ENCODE results near the gene PERP. TPM values are rescaled to one million over a fixed set of nuclear protein-coding genes. Genes with fewer than 3 reads are reported as not detected.
"Not testable (repeated sequence)": the region's sequence is repeated elsewhere in the genome, so short reads cannot be mapped to it uniquely, and the experiment has no call there.

The PERP gene
- polyA plus RNA-seq, 2 of the 4 experiments (the other 2 are of a cell fraction): 48.3 to 67.2 TPM

DNA sequence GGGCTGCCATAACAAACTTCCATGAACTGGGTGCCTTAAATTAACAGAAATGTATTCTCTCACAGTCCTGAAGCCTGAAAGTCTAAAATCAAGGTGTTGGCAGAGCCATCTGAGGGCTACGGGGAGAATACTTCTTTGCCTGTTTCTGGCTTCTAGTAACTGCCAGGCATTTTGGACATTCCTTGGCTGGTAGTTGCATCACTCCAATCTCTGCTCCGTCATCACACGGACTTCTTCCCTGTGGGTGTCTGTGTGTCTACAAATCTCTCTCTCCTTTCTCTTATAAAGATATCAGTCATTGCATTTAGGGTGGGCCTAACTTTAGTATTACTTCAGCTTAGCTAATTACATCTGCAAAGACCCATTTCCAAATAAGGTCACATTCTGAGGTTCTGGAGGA lies 20.9 kb upstream of the PERP start (continued):
- no peak for TF ChIP-seq ZNF302 (CRISPR knock-in tag; IDR thresholded peaks at IDR 0.05)

DNA sequence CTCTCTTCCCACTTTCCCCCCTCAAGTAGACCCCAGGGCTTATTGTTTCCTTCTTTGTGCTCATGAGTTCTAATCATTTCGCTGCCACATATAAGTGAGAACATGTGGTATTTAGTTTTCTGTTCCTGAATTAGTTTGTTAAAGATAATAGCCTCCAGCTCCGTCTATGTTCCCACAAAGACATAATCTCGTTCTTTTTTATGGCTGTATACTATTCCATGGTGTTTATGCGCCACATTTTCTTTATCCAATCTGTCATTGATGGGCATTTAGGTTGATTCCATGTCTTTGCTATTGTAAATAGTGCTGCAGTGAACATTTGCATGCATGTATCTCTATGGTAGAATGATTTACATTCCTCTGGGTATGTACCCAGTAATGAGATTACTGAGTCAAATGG lies 16.9 kb upstream of the PERP start:
- no peak for DNase-seq (ENCODE audit: low read depth in 1 of 2, low spot score in 1 of 2)
- Histone ChIP-seq H3K4me1 (no peaks in the 10 kb centered on the region), H3K4me2 (no peak overlapping the region), H3K4me3 (no peak overlapping the region), H3K9me3 (no peaks in the 10 kb centered on the region), H3K27ac (no peak overlapping the region)
- WGBS (ENCODE audit: missing lambda C conversion rate): 13% methylated on average over 4 of the region's 4 CpGs
- FAIRE-seq: no peak
- no peak for ATAC-seq
- TF ChIP-seq CTCF (IDR thresholded peaks at IDR 0.05) (no peak), TFCP2L1 (CRISPR knock-in tag; IDR thresholded peaks at IDR 0.05) (no peak), RARB (CRISPR knock-in tag; IDR thresholded peaks at IDR 0.05) (no peak), JUN (IDR thresholded peaks at IDR 0.05) (no peak), FOXS1 (CRISPR knock-in tag; IDR thresholded peaks at IDR 0.05) (no peak), HEYL (CRISPR knock-in tag; IDR thresholded peaks at IDR 0.05) (no peak), CHD4 (IDR thresholded peaks at IDR 0.05; ENCODE audit: borderline replicate concordance) (no peak), ESRRA (IDR thresholded peaks at IDR 0.05; ENCODE audit: borderline replicate concordance, low read length) (no peak)
- ChIA-PET POLR2A (no interaction called here), CTCF (interaction anchor here (2.7 kb wide), 1 partner anchor 8 kb away, joined by 21 read pairs; no protein-coding TSS in a partner anchor)

GRCh38 chr6:138119976-138120375 lies 12.8 kb upstream of the PERP start:
- FAIRE-seq: no peak
- no peak for ATAC-seq
- Histone ChIP-seq H3K9me3 (no peaks in the 10 kb centered on the region), H3K4me1 (no peaks in the 10 kb centered on the region), H3K27ac (no peak overlapping the region), H3K4me2 (no peak overlapping the region), H3K4me3 (no peak overlapping the region)
- no peak for DNase-seq (ENCODE audit: low read depth in 1 of 2, low spot score in 1 of 2)
- ChIA-PET CTCF (interaction anchor here (0.9 kb wide), 1 partner anchor 284 kb away, joined by 3 read pairs; no protein-coding TSS in a partner anchor), POLR2A (no interaction called here)
- TF ChIP-seq JUNB (IDR thresholded peaks at IDR 0.05): no peak
- TF ChIP-seq PHF8 (IDR thresholded peaks at IDR 0.05; ENCODE audit: borderline replicate concordance, low read depth): no peak
- no peak for TF ChIP-seq KDM1A (IDR thresholded peaks at IDR 0.05; ENCODE audit: low read depth)
- no peak for TF ChIP-seq HEYL (CRISPR knock-in tag; IDR thresholded peaks at IDR 0.05)
- TF ChIP-seq POLR2AphosphoS2 (conservative IDR thresholded peaks at IDR 0.05; ENCODE audit: low read length): no peak
- TF ChIP-seq FOSL2 (IDR thresholded peaks at IDR 0.05): no peak
- no peak for TF ChIP-seq FOSL2 (CRISPR knock-in tag; IDR thresholded peaks at IDR 0.05)
- no peak for TF ChIP-seq RCOR1 (IDR thresholded peaks at IDR 0.05; ENCODE audit: low read depth, low read length)
- TF ChIP-seq BHLHE40 (IDR thresholded peaks at IDR 0.05; ENCODE audit: low read depth, low read length): no peak
- TF ChIP-seq POLR2A (IDR thresholded peaks at IDR 0.05; ENCODE audit: low read length): no peak
- TF ChIP-seq USF2 (IDR thresholded peaks at IDR 0.05): no peak
- TF ChIP-seq HDAC2 (IDR thresholded peaks at IDR 0.05): no peak
- TF ChIP-seq SMC3 (IDR thresholded peaks at IDR 0.05): no peak
- TF ChIP-seq ZFP36 (IDR thresholded peaks at IDR 0.05; ENCODE audit: borderline replicate concordance, partially characterized antibody): no peak
- TF ChIP-seq ZNF302 (CRISPR knock-in tag; IDR thresholded peaks at IDR 0.05): no peak
- TF ChIP-seq BCL3 (IDR thresholded peaks at IDR 0.05): no peak
- no peak for TF ChIP-seq SREBF2 (IDR thresholded peaks at IDR 0.05)
- no peak for TF ChIP-seq EHF (CRISPR knock-in tag; IDR thresholded peaks at IDR 0.05)

DNA sequence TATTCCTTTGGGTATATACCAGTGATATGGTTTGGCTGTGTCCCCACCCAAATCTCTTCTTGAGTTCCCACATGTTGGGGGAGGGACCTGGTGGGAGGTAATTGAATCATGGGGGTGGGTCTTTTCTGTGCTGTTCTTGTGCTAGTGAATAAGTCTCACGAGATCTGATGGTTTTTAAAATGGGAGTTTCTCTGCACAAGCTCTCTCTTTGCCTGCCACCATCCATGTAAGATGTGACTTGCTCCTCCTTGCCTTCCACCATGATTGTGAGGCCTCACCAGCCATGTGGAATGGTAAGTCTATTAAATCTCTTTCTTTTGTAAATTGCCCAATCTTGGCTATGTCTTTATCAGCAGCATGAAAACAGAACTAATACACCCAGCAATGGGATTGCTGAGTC lies 12.0 kb upstream of the PERP start:
- POLR2A ChIA-PET; FAIRE-seq; H3K9me3 ChIP-seq; H3K27ac ChIP-seq; H3K4me1 ChIP-seq; CTCF ChIA-PET; DNase-seq (ENCODE audit: low read depth in 1 of 2, low spot score in 1 of 2); H3K4me3 ChIP-seq; ATAC-seq; H3K4me2 ChIP-seq: not testable (repeated sequence)
- 15% methylated on average over 1 of the region's 1 CpG for WGBS (ENCODE audit: missing lambda C conversion rate)

Data from A549 (cell line).